C4-2B (cell line): Measurements from ENCODE around the gene SLC8A1.

Experiments used
- H3K27ac ChIP-seq: fragments of 450-650 bp; 2 replicates; pipeline ENCODE4 v1.5.1; 2017
- ZFX ChIP-seq: fragments of 450-650 bp; IDR thresholded peaks from 2 replicates; pipeline ENCODE4 v1.6.1; 2017
- TF ChIP-seq, protein P1 (sequence below): fragments of 450-650 bp; conservative IDR thresholded peaks from 2 replicates; pipeline ENCODE4 v1.5.1; 2017; ENCODE audit warnings: mild to moderate bottlenecking

SLC8A1 gene

GRCh38 chr2:40190457-40190856, 261.4 kb downstream of the SLC8A1 start:
- TF ChIP-seq, protein P1, sequence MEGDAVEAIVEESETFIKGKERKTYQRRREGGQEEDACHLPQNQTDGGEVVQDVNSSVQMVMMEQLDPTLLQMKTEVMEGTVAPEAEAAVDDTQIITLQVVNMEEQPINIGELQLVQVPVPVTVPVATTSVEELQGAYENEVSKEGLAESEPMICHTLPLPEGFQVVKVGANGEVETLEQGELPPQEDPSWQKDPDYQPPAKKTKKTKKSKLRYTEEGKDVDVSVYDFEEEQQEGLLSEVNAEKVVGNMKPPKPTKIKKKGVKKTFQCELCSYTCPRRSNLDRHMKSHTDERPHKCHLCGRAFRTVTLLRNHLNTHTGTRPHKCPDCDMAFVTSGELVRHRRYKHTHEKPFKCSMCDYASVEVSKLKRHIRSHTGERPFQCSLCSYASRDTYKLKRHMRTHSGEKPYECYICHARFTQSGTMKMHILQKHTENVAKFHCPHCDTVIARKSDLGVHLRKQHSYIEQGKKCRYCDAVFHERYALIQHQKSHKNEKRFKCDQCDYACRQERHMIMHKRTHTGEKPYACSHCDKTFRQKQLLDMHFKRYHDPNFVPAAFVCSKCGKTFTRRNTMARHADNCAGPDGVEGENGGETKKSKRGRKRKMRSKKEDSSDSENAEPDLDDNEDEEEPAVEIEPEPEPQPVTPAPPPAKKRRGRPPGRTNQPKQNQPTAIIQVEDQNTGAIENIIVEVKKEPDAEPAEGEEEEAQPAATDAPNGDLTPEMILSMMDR, result no peak
- TF ChIP-seq ZFX, result no peak
- H3K27ac ChIP-seq, result no peak overlapping the region

- no peak overlapping the region for H3K27ac ChIP-seq
- no peak for TF ChIP-seq ZFX
- TF ChIP-seq, protein P1, result no peak
Observed at GRCh38 chr2:40189881-40190280, 262.0 kb downstream of the SLC8A1 start.

DNA sequence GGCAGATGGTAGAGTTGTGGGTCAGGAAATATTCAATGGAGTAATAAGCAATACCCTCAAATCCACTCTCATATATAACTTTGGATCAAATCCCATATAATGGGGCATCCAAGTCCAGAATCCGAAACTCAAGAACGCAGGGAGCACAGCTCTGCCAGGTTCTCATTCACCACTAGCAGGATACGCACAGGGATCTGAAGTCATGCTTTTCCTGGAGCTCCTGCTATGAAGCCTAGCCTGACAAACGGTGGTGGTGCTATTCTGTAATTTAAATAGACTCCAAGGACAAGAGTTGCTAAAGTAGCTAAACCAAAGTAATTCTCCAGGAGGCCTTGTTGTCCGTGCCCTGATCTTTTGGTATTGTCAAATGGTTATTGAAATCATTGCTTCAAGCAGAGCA, 264.8 kb downstream of the SLC8A1 start:
- no peak for TF ChIP-seq ZFX
- TF ChIP-seq, protein P1, result no peak
- H3K27ac ChIP-seq, result no peak overlapping the region

- TF ChIP-seq, protein P1, result no peak
- no peak for TF ChIP-seq ZFX
- H3K27ac ChIP-seq, result no peak overlapping the region
Observed at GRCh38 chr2:40184551-40184950, 267.3 kb downstream of the SLC8A1 start.

GRCh38 chr2:40181855-40182254, 270.0 kb downstream of the SLC8A1 start:
- no peak overlapping the region for H3K27ac ChIP-seq
- TF ChIP-seq, protein P1, result no peak
- no peak for TF ChIP-seq ZFX

GRCh38 chr2:40179801-40180200, 272.1 kb downstream of the SLC8A1 start:
- TF ChIP-seq, protein P1, result no peak
- TF ChIP-seq ZFX, result no peak

GRCh38 chr2:40178971-40179370, 272.9 kb downstream of the SLC8A1 start:
- no peak overlapping the region for H3K27ac ChIP-seq
- TF ChIP-seq, protein P1, result no peak
- no peak for TF ChIP-seq ZFX

More at GRCh38 chr2:40179801-40180200, 272.1 kb downstream of the SLC8A1 start:
- H3K27ac ChIP-seq, result no peak overlapping the region
